GM19452 (cell line): ENCODE data around the gene ADAM12.
"Not testable (repeated sequence)": the region's sequence is repeated elsewhere in the genome, so short reads cannot be mapped to it uniquely, and the experiment has no call there.

ENCODE experiments used
- ATAC-seq: cut with Tn5 transposase; IDR thresholded peaks from one replicate; pipeline ENCODE4 v1.9.1; 2021; ENCODE audit not compliant: unreplicated experiment

Gene ADAM12

GRCh38 chr10:126375926-126376554 is 12.2 kb downstream of the ADAM12 start:
- ATAC-seq, result no peak

GRCh38 chr10:126375299-126375698 is 13.0 kb downstream of the ADAM12 start:
- ATAC-seq, result no peak

DNA sequence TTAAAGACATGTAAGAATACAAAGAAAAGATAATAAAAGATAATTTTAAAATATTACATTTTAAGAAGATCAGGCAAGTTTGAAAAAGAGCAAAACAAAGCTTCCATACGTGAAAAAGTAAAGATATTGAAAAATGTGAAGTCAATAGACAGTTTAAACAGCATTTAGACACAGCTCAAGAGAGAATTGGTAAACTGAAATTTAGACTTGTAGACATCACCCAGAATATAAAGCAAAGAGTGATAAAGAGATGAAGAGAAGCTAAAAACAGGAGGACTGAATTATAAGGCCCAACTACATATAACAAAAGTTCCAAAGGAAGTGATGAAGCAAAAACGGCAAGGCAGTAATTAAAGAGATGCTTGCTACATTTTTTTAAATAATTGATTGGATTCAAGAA is 13.8 kb downstream of the ADAM12 start:
- no peak for ATAC-seq

DNA sequence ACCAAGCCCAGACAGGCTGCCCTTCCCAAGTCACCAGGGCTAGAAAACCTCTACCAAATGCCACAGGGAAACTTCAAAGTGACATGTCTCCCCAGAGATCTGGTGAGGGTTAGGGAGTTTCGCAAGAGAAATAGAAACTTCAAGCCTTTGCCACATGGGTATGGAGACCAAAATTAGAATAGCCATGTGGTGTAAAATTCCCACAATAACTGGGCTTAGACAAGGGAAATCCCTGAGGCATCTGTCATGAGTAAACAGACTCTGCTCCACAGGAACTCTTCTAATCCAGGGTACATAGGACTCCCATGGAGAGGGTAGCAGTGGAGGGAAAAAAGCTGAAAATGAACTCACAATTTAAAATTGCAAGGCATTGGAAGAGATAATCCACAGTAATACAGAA is 14.3 kb downstream of the ADAM12 start:
- ATAC-seq, result no peak

GRCh38 chr10:126373147-126373546 is 15.1 kb downstream of the ADAM12 start:
- no peak for ATAC-seq

DNA sequence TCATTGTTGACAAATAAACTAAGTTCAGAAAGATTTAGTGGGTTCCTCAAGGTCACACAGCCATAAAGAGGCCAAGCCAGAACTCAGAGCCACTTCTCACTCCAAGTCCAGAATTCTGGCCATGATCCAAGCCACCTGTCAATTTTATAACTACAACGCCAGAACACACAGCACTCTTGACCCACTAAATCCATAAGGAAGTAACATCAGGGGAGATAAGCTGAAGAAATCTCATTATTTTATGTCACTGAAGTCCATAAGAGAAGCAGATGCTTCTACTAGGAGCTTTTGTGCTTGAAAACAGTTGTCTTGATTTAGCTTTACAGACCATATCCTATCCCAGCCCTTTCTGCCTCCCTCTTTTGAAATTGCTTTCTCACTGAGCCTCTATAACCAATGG is 15.9 kb downstream of the ADAM12 start:
- ATAC-seq, result no peak

GRCh38 chr10:126369125-126369710 is 19.1 kb downstream of the ADAM12 start:
- ATAC-seq, result no peak

GRCh38 chr10:126357169-126357568 is 31.1 kb downstream of the ADAM12 start:
- ATAC-seq, result no peak

- ATAC-seq, result no peak
These were observed 34.6 kb downstream of the ADAM12 start for GRCh38 chr10:126353666-126354065.

DNA sequence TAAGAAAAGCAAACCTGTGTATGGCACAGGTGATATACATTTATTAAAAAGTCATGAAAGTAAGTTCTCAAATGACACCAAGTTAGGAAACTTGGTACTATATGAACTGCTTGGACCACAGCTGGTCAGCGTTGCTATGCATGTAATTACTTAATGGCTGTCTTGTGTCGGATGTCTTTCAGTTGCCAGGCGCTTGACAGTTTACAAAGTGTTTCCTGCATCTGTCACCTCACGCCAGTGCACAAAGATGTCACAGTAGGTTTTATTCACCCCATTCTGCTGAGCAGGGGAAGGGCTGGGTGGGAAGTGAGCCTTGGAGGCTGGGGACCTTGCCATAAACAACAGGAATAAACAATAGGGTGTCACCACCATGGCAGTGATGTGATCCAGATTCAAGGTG is 35.8 kb downstream of the ADAM12 start:
- ATAC-seq, result no peak

DNA sequence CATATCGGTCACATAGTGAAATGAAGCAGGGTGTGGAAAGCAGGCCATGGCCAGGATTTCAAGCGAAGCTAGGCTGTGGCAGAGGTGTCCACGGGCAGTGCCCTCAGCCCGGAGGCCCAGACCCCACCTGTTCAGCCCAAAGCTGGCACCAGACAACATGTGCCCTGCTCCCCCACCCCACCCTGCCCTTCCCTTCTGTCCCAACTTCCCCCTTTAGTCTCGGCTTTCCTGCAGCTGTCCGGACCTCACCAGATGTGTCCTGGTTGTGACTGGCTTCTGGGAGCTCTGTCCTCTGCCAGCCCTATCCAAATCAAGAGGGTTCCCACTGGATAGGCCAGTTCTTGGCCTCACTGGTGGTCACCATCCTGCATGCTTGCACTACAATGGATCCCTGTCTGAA is 37.3 kb downstream of the ADAM12 start:
- no peak for ATAC-seq

DNA sequence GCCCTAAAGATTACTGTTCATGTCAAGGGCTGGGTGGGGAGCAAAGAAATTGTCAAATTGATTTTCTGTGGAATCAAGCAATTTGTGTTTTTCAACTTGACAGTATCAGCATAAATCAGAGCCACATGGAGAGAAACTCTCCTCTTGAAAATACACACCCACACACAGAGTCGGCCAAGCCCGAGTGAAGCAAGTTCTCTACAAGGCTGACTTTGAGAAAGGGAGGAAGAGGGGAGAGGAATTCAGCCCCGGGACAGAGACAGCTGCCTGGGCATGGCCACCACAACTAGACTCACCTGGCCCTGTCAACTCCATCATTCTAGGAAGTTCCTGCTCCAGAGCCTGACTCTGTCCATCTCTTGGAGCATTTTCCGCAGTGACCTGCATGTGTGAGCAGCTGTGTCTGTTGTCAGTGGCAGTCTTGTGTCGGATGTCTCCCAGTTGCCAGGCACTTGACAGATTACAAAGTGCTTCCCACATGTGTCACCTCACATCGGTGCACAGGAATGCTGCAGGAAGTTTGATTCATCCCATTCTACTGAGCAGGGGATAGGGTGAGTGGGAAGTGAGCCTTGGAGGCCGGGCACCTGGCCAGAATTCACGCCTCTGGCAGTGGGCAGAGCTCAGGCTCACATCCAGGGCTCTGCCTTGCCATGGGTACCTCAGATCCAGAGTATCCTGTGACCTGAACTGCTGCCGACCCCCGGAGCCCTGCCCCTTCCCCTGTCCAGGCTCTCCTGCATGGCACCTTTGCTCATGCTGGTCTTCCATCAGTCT is 37.9 kb downstream of the ADAM12 start:
- no peak for ATAC-seq

DNA sequence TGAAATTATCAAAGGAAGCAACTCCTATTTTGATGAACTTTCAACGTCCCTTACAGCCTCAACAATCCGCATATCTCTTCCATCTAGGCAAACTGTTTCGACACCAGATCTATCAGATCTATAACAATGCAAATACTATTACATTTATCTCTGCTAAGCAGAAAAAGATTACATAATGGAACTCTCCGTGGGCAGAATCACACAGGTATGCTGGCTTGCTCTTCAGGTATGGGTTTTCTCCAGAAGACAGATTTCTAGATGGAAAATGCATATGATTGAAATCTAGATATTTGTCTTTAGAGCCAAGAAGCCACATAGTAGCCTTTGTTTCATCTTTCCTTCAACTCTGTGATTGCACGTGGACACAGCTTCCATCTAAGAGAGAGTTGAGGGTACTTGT is 38.6 kb downstream of the ADAM12 start:
- ATAC-seq, result no peak

GRCh38 chr10:126349101-126349500 is 39.2 kb downstream of the ADAM12 start:
- no peak for ATAC-seq

- not testable (repeated sequence) for ATAC-seq
These were observed 44.8 kb downstream of the ADAM12 start for GRCh38 chr10:126343496-126343895.

DNA sequence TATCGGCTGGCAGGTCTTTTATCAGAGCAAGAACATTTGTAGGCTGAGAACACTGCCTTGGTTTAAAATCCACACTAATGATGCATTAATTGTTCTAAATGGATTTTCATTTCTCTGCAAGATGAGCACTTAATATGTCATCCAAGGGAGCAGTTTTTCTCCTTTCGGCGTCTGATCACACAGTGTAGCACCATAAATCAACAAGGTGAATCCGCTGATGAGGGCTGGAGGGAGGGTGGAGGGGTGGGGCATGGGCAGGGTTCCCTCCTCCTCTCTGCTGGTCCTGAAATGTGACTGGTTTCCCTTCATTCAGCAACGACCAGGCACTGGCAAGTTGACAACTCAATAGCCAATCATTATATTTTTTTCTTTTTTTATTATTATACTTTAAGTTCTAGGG is 45.6 kb downstream of the ADAM12 start:
- ATAC-seq, result no peak

GRCh38 chr10:126341491-126341890 is 46.8 kb downstream of the ADAM12 start:
- no peak for ATAC-seq

DNA sequence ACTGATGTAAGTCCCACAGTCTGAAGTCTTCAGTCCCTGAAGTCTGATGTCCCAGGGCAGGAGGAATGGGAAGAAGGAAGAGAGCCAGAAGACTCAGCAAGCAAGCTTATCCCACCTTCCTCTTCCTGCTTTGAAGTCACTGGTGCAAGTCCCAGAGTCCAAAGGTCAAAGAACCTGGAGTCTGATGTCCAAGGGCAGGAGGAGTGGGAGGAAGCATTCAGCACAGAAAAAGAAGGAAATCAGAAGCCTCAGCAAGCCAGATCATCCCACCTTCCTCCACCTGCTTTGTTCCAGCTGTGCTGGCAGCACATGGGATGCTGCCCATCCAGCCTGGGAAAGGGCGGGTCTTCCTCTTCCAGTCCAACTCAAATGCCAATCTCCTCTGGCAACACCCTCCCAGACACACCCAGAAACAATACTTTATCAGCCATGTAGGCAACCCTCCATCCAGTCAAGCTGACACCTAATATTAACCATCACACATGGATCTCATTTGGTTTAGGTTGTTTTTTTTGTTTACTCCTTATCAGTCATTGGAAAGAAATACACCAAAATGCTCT is 50.9 kb downstream of the ADAM12 start:
- ATAC-seq, result no peak

DNA sequence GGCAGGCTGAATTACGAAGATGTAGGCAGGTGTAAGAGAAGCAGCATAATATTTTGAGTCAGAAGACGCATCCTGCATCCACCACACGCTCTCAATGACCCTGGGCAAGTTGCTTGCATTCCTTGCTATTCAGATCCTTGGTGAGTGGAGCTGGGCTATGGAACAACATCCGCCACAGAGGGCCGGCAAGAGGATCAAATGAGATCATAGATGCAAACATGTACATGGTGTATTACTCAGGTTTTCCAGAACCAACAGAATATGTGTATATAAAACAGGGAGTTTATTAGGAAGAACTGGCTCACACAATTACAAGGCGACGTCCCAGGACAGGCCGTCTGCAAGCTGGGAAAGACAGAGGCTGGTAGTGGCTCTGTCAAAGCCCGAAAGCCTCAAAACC is 51.5 kb downstream of the ADAM12 start:
- no peak for ATAC-seq

DNA sequence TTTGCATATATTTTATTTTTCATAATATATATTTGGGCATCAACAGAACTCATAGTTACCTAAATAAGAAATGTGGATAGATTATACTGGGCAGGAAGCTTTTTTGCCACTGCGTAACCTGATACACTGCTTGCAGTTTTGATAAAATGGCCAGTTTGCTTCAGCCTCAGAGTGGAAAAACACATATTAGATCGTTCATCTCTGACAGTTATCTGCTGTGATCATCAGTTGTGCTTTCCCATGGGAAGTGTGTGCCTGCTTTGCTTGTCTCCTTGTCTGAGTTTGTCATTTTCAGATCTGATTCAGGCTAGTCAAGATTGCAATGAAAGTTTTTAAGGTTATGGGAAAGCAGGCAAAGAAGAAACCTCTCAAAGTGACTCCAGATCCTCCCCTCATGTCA is 54.0 kb downstream of the ADAM12 start:
- no peak for ATAC-seq

DNA sequence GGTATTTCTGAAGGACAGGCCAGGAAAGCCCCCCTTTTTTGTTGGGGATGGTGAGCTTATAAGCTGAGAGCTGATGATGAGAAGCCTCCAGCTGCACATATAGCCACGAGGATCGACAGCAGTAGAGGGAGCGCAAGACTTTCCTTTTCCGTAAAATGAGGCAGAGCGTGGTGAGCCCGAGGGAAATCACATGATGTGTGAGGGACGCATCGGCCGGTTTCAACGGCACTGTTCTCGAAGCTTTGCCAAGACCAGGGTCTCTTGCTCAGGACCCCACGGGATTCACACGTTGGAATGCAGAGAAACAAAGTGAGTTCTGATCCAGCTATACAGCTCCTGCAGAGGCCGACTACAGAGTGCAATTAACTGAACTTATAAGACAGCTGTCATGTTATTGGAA is 55.7 kb downstream of the ADAM12 start:
- ATAC-seq, result no peak

GRCh38 chr10:126331101-126331500 is 57.2 kb downstream of the ADAM12 start:
- no peak for ATAC-seq
